ENCODE data around the gene RFX2.

- TF ChIP-seq REST (IDR thresholded peaks at IDR 0.05) = no peak
- no peak for TF ChIP-seq CTCF (IDR thresholded peaks at IDR 0.05; ENCODE audit: low read depth, low read length, missing input control)
- TF ChIP-seq ATF3 (IDR thresholded peaks at IDR 0.05) = no peak
- no peak for TF ChIP-seq ZBTB33 (IDR thresholded peaks at IDR 0.05)
- TF ChIP-seq SP1 (IDR thresholded peaks at IDR 0.05) = no peak
- TF ChIP-seq, protein P1, sequence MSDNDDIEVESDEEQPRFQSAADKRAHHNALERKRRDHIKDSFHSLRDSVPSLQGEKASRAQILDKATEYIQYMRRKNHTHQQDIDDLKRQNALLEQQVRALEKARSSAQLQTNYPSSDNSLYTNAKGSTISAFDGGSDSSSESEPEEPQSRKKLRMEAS (IDR thresholded peaks at IDR 0.05) = no peak
- TF ChIP-seq TAF1 (conservative IDR thresholded peaks at IDR 0.05) = no peak
- TF ChIP-seq FOXA2 (IDR thresholded peaks at IDR 0.05) = no peak
- TF ChIP-seq GABPA (IDR thresholded peaks at IDR 0.05 in 1 of 2, conservative IDR thresholded peaks at IDR 0.05 in 1 of 2) = no peak
- no peak for TF ChIP-seq RXRA (IDR thresholded peaks at IDR 0.05)
- no peak for TF ChIP-seq HNF4A (conservative IDR thresholded peaks at IDR 0.05)
- TF ChIP-seq EGR1 (IDR thresholded peaks at IDR 0.05; ENCODE audit: low read depth in 2 of 2) = no peak
These were observed 75.8 kb downstream of the RFX2 start for GRCh38 chr19:6034512-6034911.
